Glomerular visceral epithelial cell (primary cell): Measurements from ENCODE around the gene PFN2.
A peak's percentile ranks its signal among the peaks of the same experiment; 100 is the strongest.
"Not testable (repeated sequence)": the region's sequence is repeated elsewhere in the genome, so short reads cannot be mapped to it uniquely, and the experiment has no call there.

Source experiments
- DNase-seq: peaks from one replicate; pipeline ENCODE4 v3.0.0-alpha.2; 2016; ENCODE audit errors: extremely low spot score

The PFN2 gene

DNA sequence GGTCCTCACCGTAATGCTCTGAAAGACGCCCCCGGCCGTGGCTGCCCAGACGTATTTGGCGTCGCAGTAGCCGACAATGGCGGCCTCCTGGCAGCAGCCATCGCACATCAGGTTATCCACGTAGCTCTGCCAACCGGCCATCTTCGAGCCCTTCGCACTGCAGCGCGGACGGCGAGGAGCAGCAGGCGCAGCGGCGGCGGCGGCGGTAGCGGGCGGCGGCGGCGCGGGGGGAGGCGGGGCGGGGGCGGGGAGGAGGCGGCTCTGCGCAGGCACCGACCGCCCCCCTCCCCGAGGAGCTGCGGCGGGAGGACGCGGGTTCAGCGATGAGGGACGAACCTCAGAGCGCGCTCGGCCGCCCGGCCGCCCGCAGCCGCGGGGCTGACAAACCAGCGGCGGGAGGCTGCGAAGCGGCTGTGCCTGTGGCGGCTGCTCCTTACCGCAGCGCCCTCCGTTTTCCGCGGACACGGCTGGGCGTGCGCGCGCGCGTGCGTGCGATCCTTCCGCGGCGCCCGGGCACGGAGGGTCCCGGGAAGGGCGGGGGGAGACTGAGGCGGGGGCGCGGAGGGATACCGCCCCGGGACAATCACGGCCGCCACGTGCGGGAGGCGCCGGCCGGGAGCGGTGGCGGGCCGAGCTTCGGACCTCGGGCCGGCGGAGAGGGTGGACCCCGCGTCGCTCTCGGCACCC, at the start of gene PFN2:
TSS of gene PFN2 (minus strand) at position 180 of the 687 bp plus-strand sequence. CDS start at position 141, 39 bp downstream.
- peak; percentile 78 for DNase-seq

- DNase-seq: no peak
Observed at GRCh38 chr3:150015901-150016300, 45.2 kb upstream of the PFN2 start.

DNA sequence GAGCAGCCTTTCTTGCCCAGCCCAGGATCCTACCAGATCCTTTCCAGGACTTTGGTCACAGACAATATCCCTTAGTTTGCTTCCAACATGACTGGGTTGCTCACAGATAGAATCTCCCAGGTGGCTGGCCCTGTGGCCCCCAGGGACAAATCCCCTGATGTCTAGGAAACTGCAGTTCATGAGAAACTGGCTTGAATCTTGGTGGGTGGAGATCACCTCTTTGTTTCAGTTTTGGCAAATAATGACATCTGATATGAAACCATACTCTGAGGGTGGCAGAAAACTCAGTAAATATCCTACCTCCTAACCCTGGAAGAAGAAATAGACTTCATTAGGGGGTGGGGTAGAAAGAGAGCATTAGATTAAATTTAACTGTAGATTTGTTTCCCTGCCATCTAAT, 44.1 kb upstream of the PFN2 start:
- no peak for DNase-seq

DNA sequence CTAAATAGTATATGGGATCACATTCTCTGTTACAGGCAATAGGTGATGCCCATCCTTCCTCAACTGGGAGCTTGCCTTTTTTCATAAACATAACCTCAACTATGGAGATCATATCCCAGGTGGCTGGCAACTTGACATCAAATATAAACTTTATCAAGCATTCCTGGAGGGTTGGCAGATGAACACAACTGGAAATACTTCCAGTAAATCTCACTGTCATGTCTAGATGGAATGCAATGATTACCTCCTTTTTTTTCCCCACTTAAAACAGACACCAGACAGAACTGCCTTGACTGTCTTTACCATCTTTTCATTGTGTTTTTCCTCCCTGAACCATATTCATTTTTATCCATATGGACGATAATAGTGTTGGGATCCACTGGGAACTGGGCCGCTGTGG, 43.1 kb upstream of the PFN2 start:
- no peak for DNase-seq

DNA sequence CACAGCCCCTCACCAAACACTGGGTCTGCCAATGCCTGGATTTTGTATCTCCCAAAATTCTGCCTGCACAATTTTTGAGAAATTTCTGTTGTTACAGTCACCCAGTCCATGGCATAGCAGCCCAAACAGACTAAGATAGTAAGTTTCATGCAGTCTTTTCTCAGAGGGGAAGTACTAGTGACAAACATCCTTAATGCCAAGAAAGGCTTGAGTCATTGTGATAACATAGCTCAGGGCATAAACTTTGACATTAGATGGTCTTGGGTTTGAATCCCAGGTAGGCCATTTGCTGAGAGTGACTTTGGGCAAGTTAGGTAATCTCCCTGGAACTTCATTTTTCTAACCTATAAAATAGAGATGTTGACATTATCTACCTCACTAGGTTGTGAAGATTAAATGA, 36.1 kb upstream of the PFN2 start:
- DNase-seq: no peak

DNA sequence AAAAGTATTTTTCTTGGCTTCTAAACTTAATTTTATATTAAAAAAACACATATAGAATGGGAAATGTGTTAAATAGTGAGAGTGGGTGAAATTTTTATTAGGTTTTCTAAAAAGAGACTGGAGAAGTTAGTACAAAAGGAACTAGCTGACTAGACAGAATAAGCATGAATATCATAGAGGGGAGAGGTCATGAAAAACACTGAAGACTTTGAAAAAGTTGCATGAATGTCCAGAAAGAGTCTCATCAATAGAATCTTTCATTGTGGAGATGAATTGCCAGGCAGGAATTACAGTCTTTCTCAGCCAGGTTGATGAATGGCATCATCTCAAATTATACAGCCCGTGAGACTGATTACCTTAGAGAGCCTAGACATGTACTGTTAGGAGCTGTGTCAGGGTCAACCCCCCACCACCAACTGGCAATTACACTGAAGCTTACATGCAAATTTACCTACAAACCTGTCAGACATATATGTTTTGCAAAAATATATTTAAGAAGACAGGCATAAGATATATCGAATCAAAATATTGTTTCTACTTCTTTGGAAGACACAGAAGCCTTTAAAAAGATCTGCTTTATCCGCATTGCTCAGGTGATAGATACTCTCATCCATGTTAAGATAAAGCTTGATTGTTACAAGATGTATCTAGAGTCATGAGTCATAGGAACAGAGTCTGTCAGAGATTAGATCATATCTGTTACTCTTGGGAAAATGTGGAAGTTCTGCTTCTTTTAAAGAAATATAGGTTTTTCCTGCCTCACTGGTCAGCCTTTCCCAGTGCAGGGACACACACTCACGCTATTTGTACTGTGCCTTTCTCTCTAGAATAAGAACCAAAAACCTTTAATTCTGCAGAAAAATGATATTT, 34.8 kb upstream of the PFN2 start:
- peak; percentile 11 for DNase-seq

DNA sequence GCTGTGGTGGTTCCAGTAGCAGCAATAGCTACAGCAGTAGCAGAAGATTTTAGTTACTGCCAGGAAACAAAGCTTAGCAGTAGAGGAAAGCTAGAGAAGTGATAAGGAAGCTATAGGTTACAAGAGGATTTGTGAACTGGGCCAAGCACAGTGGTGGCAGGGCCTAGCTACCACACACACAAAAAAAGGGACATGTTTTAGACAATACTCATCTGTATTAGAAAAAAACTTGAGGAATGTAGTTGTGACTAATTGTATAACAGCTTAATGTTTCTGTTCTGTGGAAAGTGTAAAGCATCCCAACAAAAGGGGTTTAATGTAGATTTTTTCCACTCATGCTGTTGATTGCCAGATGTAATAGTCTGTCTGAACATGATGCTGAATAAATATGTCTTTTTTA, 29.9 kb upstream of the PFN2 start:
- no peak for DNase-seq

DNA sequence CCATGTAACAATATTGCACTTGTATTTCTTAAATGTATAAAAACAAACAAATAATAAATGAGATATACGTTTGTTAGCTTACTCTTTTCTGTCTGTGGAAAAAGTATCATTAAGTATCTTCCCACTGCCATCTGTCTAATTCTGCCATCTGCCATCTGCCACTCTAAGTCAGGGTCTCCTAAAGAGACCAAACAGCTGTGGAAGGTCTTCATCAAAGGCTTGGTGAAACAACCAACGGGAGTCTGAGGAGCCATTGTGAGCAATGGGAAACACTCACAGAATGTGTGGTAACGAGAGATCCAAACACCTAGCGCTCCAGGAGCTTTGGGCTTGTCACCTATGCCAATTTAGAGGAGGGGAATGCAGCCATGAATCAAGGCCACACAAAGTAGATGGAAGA, 28.7 kb upstream of the PFN2 start:
- DNase-seq: no peak

- DNase-seq: no peak
Observed at GRCh38 chr3:149998946-149999345, 28.3 kb upstream of the PFN2 start.

DNA sequence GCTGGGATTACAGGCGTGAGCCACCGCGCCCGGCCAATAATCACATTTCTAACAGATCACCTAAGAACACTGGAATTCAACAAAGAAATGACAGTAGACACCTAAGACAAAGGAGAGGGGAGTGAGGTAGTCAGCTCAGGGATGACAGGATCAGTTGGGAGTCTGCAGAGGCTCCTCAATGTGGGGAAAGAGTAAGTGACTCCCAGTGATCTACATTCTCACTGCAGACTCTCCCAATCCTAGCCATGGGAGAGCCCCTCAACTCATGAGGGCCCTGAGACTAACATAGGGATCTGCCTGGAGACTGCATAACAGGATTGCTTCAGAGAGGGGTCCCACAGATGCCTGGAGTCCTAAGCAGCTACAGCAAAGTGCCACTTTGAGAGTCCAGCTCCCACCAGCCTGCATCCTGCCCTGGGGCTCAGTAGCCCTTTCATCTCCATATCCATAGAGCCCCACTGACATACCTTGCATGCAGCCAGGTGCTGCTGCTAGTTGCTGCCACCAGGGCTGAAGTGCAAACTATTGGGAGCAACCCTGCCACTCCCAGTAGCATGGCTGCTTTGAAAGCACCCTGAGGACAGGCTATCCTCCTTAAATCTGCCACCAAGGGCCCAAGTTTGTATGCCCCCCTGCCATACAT, 21.8 kb upstream of the PFN2 start:
- DNase-seq: no peak

- no peak for DNase-seq
Observed at GRCh38 chr3:149990423-149990948, 19.8 kb upstream of the PFN2 start.

DNA sequence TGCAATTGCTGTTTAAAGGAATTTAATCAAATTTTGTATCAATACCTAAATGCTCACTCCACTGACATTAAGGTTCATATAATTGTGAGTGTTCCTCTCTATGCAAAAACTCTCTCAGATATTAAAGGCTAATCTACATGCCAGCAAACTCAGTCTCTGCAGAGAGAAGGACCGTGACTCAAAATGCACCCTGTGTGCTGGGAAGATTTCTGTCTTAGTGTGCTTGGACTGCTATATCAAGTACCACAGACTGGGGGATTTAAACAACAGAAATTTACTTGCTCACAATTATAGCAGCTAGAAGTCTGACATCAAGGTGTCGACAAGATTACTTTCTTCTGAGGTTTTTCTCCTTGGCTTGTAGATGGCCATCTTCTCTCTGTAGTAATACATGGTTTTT, 18.6 kb upstream of the PFN2 start:
- DNase-seq: no peak

DNA sequence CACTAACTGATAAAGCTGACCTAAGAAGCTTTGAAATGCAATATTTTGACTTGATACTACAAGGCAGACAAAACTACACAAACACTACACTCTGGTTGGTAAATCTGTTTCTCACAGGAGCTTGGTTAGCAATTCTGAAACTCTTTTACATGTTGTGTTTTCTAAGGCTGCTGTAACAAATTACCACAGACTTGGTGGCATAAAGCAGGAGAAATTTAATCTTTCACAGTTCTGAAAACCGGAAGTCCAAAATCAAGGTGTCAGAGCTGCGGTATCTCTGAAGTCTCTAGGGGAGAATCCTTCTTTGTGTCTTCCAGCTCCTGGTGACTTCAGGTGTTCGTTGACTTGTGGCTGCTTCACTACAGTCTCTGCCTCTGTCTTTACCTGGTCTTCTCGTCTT, 12.9 kb upstream of the PFN2 start:
- DNase-seq: no peak

DNA sequence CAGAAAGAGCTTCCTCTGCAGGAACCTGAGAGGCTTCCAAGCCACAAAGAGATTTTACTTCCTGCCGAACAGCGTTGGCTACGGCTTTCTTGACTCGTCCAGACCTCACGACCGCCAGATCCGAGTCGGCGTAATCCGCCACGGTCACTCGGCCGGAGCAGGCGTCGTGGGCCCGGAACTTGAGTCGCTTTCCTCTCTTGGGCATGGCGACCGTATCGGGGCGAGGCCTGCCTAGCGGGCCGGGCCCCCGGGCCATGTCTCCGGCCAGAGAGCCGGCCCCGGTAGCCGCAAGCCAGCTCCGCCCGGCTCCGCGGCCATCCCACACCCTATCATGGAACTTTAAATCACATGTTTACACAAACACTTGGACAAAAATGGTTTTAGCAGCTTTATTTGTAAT, 12.4 kb upstream of the PFN2 start:
- DNase-seq: not testable (repeated sequence)

GRCh38 chr3:149981979-149982378, 11.3 kb upstream of the PFN2 start:
- DNase-seq: not testable (repeated sequence)

- no peak for DNase-seq
Observed at GRCh38 chr3:149977386-149977785, 6.7 kb upstream of the PFN2 start.

GRCh38 chr3:149975919-149976318, 5.2 kb upstream of the PFN2 start:
- no peak for DNase-seq

- DNase-seq: peak; percentile 75
Observed at GRCh38 chr3:149971403-149972075, 844 bp upstream of the PFN2 start.

- DNase-seq: peak; percentile 83
Observed at GRCh38 chr3:149969940-149970715, 567 bp downstream of the PFN2 start.

- peak; percentile 82 for DNase-seq
Observed at GRCh38 chr3:149969110-149969939, 1.4 kb downstream of the PFN2 start.
